Hematopoietic multipotent progenitor cell treated with erythropoietin and hydrocortisone succinate and interleukin-3 and kit ligand, for 17 days (in vitro differentiated cells): ENCODE measurements around the gene GNAZ.
A peak's percentile ranks its signal among the peaks of the same experiment; 100 is the strongest.
"Not testable (repeated sequence)": the region's sequence is repeated elsewhere in the genome, so short reads cannot be mapped to it uniquely, and the experiment has no call there.

Source experiments
- DNase-seq: peaks from one replicate; pipeline ENCODE4 v3.0.0-alpha.2; 2015; ENCODE audit warnings: low spot score

The GNAZ gene

DNA sequence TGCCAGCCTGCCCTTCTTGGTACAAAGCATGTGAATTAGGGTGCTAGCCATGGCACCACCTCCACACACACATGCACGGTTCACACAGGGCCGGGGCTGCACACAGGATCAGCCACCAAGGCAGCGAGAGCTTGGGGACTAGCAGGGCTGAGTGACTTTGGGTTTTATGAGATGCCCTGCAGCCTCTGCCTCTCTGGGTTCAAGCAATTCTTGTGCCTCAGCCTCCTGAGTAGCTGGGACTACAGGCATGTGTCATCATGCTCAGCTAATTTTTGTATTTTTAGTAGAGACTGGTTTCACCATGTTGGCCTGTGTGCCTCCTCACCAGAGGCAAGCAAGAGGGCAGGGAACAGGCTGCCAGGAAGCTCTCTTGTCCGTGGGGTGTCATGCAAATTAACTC is 66.7 kb downstream of the GNAZ start:
- DNase-seq = not testable (repeated sequence)

DNA sequence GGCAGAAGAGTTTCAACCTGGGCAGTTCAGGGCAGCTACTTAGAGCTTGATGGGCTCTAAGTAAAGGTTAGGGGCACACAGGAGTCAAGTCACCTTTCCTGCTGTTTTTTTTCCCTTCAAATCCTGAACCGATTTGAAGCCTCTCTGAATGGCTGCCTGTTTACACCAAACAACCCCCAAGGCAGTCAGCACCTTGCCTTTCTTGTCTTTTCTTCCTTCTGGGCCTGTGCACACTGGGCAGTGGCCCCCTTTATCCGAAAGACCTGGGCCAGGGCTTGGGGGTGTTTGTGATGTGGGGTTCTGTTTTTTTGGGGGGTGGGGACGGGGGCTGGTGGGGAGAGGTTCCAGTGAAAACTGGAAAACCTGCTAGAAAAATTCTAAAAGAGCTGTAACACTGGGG is 67.1 kb downstream of the GNAZ start:
- DNase-seq = no peak

DNA sequence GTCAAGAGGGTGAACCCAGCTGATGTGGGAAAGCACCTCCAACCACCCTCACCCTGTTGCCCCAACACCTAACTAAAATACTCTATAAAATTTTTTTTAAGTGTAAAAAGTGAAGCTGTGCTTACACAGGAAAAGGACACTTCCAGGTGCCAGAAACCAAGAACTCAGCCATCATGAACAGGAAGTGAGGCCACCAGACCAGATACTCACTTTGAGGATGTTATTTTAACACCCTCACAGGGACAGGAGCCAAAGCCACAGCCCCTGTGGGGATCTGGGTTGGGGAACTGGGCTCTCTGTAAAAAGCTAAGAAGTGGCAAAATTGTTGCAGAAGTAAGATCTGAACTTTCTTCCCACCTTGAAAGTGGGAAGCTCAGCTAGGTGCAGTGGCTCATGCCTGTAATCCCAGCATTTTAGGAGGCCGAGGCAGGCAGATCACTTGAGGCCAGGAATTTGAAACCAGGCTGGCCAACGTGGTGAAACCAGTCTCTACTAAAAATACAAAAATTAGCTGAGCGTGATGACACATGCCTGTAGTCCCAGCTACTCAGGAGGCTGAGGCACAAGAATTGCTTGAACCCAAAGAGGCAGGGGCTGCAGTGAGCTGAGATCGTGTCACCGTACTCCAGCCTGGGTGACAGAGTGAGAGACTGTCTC is 67.7 kb downstream of the GNAZ start:
- no peak for DNase-seq

DNA sequence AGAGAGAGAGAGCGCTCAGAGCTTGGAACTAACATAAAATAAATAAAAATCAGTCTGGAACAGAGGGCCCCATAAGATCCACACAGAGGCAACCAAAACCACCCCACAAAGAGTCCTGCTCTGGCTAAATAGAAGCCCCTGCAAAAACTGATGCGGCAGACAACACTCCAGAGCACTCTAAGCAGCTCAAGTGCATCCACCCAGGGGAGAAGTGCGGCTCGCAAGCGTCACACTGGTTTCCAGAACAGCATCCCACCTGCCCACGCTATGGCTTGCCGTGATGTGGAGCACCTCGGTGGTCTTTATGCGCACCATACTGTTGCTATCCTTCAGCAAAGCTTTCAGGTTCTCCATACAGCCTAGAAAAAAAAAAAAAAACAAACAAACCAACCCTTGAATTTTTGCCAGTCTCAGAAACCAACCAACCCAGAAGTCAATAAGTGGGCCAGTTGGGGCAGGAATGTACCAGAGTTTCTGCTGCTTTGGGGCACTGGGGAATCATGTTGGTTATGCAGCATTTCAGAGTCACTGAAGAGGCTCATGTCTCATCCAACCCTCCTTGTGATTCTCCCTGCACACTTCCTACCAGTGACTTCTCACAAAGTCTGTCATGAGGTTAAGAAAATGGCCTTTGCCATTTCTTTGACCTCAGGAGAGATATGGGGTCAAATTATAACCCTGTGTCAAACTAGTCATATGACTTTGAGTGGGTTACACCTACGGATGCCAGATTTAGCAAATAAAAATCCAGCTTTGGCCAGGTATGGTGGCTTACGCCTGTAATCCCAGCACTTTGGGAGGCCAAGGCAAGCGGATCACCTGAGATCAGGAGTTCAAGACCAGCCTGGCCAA is 68.5 kb downstream of the GNAZ start:
- no peak for DNase-seq

DNA sequence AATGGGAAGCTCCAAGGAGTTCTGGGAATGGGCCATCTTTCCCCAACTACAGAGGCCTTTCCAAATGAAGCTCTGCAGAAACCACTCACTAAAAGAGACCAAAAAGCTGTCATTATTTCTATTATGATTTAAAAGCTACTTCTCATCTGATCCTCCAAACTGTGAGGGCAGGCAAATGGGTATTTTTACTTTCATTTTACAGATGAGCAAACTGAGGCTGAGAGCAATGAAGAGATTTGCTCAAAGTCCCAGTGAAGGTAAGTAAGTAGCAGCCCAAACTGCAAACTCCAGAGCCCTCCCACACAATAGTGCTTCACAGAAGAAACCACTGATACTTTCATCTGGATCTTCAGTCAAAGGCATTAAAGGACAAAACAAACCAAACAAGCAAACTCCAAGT is 70.1 kb downstream of the GNAZ start:
- no peak for DNase-seq

DNA sequence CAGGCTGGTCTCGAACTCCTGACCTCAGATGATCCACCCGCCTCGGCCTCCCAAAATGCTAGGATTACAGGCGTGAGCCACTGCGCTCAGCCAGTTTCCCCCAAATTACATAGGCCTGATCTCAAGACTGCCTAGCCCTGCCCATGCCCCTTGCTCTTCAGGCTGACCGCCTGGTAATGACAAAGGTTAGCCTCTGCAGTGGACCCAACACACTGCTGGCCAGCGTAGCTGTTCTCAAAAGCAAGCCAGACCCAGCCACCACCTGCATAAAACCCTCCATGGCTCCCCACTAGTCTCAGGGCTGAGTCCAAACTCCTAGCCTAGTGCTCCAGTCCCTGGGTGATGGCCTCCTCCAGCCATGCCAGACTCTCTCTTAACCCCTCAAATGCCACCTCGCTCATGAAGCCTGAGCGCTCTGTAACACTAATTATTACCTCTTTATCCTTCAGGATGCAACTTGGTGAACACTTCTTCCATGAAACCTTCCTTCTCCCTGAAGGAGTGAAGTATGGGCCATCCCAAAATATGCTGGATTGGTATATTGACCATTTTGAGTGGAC is 72.3 kb downstream of the GNAZ start:
- DNase-seq = no peak

DNA sequence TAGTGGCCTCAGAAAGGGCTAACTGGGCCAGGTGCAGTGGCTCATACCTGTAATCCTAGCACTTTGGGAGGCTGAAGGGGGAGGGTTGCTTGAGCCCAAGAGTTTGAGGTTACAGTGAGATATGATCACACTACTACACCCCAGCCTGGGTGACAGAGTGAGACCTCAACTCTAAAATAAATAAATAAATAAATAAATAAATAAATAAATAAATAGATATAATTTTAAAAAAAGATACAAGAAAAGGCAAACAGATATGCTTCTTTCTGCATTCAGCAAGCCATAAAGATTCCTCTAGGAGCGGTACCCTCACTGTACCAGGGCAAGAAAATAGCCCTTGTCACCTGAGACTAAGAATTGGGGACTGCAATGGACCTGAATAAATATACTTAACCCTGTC is 72.8 kb downstream of the GNAZ start:
- DNase-seq = no peak

DNA sequence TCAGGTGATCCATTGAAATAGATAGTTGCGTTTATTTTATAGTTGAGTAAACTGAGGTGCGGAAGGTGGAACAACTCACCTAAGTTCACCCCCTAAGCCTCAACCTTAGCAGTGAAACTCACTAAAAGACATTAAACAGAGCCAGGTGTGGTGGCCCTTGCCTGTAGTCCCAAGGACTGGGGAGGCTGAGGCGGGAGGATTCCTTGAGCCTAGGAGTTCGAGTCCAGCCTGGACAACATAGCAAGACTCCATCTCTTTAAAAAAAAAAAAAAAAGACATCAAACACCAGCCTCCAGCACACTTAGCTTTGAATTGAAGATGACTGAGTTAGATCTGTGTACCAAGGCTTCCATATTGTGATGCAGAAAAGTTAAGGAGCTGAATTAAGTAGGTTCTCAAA is 74.1 kb downstream of the GNAZ start:
- DNase-seq = no peak

DNA sequence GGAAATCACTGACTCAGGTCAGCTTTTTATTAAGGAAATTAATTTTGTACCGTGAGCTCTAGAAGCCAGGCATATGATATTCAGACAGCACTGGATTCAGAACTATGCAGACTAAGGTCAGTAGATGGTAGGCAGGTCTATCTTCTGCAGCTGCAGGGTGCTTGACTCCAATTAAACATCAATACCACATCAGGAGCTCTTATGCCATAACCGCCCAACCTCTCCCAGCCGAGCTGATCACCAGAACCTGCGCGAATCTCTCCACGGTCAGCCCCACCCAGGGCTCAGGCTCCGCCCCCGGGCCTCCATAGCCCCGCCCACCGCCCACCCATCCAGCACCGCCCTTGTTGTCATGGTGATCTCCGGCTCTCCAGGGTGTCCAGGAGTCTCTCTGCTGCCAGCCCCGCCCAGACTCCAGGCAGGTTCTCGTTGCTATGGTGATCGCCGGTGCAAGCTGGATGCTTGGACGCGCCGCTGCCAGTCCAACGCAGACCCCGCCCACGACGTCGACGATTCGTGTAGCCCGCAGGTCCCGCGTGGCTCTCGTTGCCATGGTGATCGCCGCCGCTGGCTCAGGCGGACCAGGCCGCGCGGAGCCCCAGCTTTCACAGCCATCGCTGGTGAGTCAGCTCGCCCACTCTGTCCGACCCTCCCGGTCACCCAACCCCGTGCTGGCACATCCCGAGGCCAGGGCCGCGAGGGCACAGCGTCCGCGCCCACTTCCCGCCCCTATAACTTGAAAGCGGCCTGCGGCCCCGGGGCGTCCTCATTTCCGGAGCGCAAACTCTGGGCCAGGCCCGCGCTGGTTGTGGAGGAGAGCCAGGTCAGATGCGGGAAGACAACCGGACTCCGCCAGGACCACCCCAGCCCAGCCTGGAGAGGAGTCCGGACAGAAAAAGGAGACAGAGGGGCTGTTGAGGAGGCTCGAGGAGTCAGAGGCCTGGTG is 74.9 kb downstream of the GNAZ start, which contains the start of gene RAB36:
Gene RAB36, plus strand, starts transcription at position 546 of the 946 bp plus-strand sequence. CDS start 1,140 bp downstream, outside the sequence.
- peak; percentile 89 for DNase-seq

DNA sequence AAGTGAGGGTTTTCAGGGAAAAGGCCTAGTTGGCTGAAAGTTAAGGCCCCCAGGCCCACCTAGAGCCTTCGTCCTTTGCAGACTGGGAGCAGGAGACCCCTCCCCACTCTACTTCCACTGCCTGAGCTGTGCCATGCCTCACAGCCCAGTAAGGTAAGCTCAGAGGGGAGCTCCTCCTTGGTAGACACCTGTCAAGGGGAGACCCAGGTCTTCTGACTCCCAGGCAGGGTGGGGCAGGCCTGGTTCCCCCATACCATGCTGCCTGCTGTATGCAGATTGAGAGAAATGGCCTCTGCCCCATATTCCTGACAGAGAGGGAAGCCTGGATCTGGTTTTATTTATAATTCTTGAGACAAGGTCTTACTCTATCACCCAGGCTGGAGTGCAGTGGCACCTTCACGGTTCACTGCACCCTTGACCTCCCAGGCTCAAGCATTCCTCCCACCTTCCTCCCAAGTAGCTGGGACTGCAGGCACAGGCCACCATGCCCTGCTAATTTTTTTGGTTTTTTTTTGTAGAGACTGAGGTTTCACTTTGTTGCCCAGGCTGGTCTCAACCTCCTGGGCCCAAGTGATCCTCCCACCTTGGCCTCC is 75.7 kb downstream of the GNAZ start:
- no peak for DNase-seq

DNA sequence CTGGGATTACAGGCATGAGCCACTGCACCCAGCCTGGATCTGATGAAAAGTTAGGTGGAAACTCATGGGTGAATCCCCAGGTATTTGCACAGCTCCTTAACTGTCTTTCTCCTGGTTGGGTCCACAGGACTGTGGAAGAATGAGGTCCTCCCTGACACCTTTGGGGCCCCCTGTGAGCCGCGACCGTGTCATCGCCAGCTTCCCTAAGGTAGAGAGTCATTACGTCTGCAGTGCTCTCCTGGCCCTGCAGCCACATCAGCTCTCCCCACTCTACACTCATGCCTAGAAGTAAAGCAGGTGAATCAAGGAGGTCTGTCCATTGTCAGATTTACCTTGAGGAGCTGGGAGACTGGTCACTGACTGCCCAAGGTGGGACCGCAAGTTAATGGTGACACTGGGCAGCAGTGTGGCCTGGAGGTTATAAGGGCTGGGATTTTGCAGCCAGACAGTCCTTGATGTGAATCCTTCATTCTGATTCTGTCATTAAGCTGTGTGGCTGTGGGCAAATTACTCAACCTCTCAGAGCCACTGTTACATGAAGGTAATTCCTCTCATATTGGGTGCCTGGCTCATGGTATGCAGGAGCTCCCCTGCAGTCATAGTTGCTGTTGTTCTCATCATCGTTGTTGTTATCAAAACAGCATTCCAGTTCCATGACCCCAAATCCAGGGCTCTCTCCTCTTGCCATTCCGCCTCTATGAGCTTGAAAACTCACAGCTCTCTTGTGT is 76.3 kb downstream of the GNAZ start:
- no peak for DNase-seq

DNA sequence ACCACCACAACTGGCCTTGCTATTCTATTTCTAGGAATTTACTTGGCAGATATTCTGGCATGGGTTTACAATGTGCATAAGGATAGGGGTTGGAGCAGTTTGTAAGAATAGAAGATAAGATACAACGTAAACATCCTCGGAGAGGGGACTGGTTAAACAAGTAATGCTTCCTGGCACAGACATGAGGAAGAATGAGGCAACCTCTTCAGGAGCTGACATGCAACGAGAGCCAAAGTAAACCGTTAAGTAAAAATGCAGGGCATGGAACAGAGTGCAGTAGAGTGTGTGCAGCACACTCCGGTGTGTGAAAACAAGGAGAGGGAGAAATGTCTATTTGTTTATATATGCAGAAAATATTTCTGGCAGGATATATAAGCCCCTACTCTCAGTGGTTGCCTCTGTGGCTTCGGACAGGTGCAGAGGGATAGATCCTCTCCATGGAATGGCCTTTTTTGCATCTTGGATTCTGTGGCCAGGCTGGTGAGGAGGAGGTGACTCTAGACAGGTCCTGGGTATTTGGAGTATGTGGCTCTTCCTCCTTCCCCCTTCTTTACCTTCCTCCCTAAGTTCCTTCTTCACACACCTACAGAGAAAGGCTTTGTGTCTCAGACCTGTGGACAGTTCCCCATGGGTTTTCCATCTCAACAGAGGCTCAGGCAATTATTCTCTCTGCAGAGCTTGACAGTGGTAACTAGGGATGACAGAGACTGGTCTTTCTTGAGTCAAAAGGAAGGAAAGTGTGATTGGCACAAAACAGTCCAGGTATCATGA is 77.5 kb downstream of the GNAZ start:
- DNase-seq = no peak

DNA sequence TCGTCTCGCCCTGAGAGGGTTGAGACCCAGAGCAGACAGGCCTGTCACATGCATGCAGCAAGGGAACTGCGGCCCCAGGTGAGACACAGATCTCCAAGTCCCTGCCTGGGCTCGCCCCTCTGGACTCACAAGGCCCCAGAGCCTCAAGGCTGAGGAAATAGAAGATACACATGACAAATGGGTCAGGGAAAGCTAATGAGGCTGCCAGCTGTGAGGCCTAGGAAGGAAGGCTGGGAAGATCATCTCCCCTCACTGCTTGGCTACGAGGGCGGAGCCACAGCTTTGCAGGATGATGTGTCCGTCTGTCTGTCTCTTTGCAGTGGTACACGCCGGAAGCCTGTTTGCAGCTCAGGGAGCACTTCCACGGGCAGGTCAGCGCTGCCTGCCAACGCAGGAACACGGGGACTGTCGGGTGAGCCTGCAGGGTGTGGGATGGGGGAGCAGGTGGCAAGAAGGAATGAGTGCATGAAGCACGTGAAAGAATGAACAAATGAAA is 79.5 kb downstream of the GNAZ start:
- no peak for DNase-seq

DNA sequence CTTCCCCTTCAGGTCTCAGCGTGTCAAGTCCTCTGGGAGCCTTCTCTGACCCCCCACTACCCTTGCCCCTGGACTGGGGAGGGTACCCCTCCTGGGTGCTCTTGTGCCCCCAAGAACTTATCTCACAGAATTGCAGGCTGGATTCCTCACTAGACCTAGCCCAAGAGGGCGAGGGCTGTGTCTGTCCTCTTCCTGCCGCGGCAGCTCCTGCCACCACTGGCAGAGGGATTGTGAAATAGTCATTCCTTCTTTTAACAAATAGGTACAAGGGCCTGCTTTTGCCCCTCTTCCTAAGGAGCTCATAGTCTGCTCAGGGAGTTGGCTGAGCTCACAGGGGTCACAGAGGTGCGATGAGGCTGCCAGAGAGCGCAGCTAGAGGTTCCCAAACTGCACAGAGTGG is 80.4 kb downstream of the GNAZ start:
- no peak for DNase-seq

DNA sequence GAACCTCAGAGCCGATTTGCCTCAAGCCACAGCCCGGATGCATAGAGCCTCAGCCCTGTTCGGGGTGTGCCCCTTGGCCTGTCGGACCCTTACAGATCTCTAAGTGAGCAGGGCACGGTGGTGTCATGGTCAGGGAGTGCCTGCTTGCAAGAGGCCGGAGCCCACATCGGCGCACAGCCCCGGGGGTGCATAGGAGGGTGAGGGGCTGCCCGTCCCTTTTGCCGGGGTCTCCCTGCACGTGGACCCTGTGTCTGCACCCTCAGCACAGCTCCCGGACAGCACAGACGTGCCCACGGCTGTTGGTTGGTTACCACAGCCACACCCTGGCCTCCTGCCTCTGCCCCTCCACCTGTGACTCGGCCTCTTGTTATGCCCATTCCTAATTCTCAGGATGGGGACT is 81.5 kb downstream of the GNAZ start:
- no peak for DNase-seq

DNA sequence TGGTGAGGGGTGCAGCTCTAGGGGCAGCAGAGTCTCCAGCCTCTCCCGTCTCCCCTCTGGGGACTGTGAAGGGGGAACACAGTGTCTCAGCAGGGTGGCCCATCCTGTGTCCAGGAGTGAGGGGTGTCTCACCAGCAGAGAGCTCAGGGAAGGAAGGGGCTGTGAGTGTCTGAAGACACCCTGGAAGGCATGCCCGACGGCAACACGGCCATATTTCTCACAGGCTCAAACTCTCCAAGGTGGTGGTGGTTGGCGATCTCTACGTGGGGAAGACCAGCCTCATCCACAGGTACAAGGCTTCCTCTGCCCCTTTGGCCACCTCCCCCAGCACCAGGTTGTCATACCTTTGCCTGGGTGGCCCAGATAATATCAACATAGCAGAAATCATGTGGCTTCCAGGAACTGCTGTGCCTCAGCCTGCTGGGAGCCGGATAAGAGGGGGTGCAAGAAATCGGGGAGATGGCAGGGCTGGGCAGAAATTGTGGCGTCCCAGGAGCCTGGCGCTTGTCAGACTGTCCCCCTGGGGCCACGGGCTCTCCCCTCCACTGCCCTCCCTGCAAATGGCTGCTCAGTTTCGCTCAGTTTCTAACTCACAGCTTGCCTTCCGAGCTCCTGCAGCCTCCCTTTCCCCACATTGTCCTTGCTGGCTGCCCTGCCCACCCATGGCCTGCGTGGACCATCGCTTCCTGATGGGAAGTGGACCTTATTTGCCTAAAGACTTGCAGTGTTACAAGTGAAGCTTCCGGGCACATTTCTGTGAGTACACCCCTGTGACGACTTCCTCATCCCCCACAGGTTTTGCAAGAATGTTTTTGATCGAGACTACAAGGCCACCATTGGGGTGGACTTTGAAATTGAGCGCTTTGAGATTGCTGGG is 82.2 kb downstream of the GNAZ start:
- no peak for DNase-seq

DNA sequence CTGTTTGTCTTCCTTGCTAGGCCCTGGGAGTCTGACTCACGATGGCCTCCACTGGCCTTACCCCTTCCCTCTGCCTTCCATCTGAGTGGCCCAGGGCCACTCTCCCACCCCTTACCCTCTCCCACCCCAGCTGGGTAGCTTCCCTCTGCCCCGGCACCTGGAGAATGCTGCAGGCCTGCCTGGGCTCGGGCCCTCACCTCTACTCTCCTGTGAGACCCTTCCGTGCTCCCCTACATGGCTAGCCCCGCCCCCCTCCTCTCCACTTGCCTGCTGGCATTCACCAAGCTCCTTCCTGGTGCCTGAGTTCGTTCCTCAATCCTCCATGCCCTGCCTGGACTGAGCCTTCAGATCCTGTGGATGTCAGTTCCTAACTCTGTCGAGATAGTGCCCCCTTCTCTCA is 83.7 kb downstream of the GNAZ start:
- DNase-seq = no peak

DNA sequence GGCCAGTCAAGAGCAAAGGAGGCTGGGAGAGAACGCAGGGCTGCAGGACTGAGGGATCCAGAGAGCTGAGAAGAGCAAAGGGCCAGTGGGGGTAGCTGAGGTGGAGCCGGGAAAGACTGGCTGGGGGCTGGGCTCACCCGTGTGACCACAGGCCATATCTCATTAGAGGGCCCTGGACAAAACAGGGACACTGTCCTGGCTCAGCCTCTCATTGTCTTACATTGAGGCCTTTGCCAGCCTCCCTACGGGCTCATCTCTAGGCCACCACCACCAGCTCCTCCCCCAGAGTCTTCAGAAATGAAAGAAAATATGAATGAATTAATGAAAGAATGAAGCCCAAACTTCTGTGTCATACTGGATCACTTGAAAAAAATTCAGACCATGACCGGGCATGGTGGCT is 84.1 kb downstream of the GNAZ start:
- no peak for DNase-seq

DNA sequence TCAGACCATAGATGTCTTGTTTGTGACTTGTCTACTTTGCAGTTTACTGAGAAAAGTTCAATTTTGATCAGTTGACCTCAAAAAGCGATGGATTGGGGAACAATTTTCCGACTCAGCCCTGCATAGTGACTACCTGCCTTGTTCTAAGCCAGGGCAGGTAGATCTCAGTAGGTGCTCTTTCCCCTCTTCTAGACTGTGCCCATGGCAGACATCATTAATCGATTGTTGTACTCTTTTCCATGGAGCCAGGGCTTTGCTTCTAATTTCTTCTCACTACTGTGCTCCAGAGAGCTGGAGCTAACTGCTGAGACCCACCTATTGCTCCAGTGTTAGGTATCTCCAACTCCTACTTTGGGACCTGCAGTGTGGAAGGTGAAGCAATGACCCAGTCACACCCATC is 84.8 kb downstream of the GNAZ start:
- DNase-seq = no peak
